ENCODE measurements around the gene ABHD17A.
"Not testable (repeated sequence)": the region's sequence is repeated elsewhere in the genome, so short reads cannot be mapped to it uniquely, and the experiment has no call there.

The ABHD17A gene

DNA sequence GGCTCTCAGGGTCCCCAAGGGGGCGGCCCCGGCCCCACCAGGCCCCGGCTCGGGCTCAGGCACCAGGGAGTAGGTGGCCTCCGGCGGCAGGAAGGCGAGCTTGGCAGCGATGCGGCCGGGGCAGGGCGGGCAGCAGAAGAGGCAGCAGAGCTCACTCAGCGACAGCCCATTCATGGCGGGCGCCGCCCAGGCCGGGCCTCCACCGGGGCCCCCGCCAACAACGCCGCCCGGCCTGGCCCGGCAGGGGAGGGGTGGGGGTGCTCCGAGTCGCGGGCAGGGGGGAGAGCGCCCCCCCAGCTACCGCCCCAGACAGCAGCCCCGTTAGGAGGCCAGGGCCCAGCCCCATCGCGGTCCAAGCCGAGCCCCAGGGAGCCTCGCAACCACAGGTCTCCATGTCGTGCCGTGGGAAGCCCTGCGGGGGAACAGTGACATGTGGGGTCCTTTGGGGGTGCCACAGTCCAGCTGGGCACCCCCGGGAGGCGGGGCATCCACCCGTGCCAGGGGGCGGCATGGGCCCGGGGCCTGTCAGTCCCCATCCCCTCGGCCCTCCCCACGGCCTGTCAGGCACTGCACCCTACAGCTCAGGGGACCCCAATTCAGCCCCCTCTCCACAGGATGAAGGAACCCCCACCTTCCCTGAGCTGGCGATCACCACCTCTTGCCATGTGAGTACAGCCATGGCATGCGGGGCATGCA lies 3.8 kb downstream of the ABHD17A start:
- DNase-seq (ENCODE audit: low read depth in 2 of 2), result not testable (repeated sequence)

DNA sequence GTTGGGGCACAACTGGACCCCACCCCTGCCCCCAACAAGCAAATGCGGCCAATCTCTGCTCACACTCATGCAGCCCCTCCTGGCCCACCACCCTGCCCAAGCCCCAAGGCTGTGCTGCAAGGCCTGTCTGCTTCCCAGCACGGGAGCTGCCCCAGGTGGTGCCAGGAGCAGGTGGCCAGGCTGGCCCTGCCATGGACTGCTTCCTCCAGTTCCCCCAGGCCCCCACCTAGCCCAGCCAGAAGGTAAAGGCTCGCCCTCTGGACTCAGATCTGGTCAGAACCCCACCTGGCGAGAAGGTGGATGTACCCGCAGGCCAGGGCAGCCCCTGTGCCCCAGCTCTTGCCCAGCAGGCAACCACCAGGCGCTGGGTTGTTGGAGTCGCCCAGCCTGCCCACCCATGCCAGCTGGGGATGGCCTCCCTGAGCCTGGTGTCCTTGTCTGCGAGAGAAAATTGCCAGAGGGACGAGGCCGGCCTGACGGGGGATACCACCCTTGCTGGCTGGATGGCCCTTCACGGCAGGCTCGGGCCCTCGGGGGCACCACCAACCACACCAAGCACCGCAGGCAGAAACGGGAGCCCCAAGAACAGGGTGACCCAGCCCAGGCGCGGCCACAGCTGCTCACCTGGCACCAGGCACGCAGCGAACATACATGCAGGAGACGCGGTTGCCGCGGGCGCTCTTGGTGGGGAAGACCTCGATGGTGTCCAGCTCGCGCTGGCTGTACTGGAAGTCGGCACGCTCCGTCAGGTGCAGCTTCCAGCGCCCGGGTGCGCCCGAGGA lies 4.5 kb downstream of the ABHD17A start:
- DNase-seq (ENCODE audit: low read depth in 2 of 2), result no peak

DNA sequence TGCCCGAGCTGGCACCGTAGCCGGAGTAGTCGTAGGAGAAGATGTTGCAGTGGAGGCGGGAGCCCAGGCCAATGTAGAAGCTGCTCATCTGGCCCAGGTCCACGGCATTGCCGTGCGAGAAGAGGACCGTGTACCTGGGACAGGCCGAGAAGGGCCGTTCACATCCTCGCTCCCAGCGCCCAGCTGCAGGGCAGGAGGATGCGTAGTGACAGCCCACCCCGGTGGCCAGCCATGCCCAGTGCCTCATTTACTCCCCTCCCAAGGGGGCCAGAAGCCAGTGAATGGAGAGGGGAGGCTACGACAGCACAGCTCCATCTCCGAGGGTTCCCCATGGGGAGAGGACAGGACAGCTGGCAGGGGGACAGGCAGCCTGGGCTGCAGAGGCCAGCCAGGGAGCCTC lies 5.3 kb downstream of the ABHD17A start:
- not testable (repeated sequence) for DNase-seq (ENCODE audit: low read depth in 2 of 2)

DNA sequence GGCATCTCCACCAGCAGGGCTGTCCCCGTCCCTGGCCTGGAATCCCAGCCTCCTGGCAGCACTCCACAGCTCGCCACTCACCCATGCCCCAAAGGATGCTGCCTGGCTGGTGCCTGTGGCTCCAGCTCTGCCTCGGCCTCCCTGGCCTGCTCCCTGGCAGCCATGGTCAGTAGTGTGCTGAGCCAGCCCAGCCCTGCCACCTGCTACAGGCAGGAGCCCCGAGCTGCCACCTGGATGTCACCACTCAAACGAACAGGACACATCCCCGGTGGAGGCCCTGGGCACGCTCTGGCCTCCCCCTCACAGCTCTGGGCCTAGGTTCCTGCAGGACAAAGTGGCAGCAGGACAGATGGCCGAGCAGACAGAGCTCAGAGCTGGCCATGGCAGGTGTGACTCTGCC lies 6.7 kb downstream of the ABHD17A start:
- DNase-seq (ENCODE audit: low read depth in 2 of 2), result not testable (repeated sequence)

DNA sequence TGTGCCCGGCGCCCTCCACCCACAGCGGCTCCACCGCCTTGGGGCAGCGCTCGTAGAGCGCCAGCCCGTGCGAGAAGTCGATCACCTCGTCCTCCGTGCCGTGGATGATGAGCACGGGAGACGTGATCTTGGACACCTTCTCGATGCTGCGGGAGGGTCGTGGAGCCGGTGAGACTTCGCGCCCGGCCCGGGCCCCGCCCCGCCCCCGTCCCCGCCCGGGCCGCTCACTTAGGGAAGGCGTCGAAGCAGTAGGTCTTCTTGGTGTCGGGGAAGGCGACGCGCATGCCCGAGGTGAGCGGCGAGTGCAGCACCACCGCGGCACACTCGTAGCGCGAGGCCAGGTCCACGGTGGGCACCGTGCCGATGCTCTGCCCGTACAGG lies 8.0 kb downstream of the ABHD17A start:
- DNase-seq (ENCODE audit: low read depth in 2 of 2), result not testable (repeated sequence)

DNA sequence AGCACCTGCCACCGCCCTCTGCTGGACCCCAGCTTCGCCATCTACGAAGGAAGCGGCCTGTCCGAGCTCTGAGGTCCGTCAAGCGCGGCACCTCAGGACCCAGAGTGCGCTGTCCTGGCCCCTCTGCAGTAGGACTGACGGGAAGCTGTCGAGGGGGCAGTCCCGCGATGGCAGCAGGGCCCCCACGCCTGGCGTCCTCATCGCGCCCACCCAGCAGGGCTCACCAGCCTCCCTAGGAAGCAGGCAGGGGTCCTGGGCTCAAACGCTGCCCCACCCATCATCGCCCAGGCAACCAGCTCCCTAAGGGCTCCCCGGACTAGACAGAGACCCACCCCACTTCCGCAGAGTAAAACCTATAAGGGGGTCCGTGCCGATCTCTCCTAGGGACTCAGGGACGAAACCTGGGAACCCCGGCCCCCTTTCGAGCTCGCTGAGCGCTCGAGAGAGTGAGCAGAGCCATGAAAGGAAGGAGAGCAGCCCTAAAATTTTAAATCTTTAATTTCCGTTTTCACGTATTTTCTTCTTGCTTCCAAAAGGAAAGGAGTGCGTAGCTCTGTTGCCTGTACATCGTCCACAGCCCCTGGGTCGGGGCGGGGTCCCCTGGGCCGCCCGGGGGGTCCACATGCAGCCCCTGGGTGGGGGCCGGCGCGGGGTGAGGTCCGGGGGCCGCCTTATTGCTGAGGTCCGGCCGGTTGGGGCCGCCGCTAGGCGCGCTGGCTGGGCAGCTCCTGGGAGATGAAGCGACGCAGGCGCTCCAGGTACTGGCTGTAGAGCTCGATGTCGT lies 8.6 kb downstream of the ABHD17A start:
- not testable (repeated sequence) for DNase-seq (ENCODE audit: low read depth in 2 of 2)

DNA sequence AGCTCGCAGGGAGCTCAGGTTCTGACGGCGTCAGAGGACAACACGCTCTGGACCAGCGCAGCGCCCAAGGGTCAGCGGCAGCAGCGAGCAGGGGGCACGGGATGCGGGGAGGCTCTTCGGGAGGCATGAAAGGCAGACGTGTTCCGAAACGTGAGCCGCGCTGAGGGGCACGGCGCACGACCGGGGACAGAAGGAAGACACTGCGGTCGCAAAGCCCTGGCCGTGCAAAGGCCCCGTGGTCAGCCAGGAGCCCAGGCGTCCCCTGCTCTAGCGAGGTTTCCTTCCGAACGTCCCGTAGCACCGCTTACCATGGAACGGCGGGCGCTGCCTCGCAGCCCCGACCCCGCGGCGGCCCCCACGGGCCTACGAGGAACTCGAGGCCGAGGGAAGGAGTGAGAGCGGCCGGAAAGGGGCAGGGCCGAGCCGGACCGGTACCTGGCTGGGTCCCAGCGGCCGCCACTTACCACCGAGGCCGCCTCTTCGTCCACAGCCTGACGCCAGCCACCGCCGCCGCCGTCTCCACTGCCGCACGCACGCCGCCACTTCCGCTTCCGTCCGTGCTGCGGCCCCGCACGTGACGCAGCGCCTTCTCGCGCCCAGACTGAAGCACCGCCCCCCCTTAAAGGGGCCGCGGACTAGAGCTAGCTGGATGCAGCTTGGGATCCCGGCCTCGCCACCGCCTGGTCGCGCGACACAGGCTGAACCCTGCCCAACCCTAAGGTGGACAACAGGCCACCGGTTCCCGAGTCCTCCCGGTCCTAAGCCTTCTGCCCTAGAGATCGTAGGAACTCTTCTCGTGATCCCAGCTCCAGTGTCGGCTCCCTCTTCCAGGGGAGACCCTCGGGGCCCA lies 9.4 kb downstream of the ABHD17A start:
- peak in 1 of 2 experiments; percentile 66 for DNase-seq (ENCODE audit: low read depth in 2 of 2)

DNA sequence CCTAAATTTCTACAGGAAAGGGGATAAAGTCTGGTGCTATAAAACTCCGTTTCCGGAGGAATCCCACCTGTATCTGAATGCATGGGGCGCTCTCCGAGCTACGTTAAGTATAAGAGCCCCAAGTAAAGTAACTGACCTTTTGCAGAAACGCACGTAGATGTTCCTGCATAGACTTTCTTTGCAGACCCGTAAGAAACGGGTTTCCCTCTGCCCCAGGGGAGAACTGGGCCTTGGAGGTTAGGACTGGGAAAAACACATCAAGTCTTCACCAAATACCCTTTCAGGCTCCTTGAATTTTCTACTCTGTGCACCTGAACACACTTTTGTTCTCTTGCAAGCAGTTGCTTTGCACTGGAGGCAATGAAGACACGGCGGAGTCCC lies 10.0 kb downstream of the ABHD17A start:
- not testable (repeated sequence) for DNase-seq (ENCODE audit: low read depth in 2 of 2)

DNA sequence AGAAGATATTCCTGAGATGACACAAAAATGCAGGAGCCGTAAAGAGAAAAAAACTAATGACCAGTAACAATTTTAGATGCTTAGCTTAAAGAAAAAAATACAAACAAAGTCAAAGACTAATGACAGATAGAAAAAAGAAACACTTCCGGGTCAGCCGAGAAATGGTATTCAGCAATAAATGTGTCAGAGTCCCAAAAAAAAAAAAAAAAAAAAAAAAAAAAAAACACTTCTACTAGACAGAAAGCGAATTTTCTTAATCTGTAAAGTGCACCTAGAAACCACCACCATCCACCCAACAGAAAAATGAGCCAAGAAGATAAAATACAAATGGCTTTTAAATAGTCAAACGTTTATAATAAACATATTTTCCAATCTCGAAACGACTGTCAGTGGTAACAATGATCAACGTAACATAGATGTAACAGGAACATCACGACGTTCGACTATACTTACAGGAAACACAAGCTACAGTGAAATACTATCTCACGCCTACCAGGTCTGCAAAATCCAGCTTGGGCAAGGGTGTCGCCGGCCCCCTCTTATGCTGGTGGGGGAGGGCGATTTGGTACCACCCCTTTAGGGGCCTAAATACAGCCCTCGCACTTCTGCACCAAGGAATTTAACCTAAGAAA lies 10.6 kb downstream of the ABHD17A start:
- DNase-seq (ENCODE audit: low read depth in 2 of 2), result no peak

DNA sequence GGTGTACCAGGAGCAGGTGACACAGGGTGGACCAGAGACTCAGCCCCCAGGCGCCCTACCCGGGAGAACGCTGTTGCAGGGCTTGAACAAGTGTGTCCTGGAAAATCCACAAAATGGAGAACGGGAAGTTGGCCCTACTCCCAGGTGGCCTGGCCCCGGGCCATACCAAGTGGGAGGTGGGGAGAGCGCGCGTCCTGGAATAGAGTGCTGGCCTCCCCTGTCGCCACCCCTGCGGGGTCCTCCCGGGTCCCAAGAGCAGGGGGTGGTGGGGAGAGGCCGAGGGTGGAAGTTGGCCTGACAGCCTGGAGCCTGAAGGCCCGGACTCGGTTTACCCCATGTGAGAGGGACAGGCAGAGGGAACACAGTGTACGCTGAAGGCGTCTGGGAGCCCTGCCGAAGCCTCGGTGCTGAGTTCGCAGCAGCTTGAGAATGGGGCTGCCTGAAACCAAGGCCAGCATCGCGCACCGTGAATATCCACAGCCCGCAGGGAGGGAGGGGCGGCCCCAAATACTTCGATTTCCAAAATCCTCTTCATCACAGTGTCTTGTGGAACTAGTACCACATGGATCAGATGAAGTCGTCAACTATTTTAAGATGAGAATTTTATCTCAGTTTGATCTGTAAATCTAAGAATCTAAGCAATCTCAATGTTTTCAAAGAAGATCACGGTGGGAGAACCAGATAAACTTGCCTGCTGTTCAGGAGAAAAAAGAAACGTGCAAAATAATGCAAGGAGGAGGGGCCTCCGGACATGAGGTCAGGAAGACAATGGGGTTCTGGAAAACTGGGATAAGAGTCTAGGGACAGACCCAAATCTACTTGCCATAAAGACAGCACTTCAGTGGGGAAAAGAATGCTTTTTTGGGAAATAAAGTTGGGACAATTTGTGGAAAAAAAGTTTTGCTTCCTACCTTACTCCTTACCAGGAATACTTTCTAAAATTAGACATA lies 11.5 kb downstream of the ABHD17A start:
- DNase-seq (ENCODE audit: low read depth in 2 of 2), result no peak

DNA sequence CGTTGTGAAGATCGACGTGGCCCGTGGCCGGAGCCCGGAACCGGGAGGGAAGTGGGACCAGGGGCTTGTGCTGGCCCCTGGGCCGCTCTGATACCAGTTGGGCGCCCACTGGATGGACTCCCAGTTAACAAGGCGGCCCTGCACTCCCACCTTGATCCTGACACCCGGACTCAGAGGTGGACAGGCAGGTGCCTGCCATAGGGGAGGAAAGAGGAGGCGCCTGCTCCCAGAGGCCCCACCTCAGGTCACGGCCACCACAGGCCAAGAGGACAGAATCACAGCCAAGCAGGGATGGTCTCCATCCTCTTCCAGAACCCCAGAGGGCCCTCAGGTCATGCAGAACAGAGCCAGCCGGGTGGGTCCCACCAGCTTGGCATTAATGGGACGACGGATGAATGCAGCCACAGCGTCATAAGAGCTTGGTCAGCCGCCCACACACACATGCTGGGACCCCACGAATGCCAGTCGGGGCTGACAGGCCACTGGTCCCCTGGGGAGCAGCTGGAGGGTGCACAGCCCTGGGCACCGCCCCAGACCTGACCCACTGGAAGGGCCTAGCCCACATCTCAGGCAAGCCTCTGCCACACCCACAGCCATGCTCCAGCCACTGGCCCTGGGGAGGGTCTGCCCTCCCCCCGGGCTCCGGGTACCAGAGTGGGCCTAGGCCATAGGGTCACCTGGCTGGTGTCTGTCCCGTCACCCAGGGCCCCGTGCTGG lies 12.3 kb downstream of the ABHD17A start:
- no peak for DNase-seq (ENCODE audit: low read depth in 2 of 2)

DNA sequence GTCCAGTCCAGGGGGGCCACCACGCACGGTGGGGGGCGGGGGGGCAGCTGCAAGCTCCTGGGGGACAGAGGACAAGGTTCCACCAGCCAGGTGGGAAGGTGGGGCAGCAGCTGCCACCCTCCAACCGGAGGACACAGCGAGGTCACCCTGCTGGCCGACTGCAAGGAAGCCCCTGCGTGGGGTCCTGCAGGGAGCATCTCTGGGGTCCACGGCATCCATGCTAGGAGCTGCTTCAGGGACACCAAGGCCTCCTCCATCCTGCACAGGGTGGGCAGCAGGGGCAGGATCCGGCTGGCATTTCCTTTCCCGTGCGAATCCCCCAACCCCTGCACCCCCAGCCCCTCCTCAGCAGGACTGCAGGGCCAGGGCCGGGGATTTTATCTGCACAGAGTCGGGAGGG lies 13.7 kb downstream of the ABHD17A start:
- DNase-seq (ENCODE audit: low read depth in 2 of 2), result no peak

DNA sequence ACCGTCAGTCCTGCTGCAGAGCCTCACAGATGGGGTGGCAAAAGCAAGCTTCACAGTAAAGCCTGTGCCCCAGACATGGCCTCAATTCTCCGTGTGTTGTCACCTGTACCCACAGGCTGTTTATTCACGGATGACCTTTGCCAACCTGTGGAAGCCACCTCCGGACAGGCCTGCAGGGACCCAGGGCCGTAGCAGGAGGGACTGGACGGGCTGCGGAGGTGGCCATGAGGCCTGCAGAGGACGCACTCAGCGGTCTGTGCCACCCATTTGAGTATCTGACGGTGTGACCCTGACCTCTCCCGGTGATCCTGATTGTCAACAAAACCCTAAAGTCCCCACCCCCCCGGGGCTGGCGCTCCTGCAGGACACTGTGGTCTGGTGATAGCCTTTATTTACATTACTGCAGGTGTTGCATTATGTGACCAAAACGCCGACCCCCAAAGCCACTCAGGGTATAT lies 14.1 kb downstream of the ABHD17A start:
- no peak for DNase-seq (ENCODE audit: low read depth in 2 of 2)

DNA sequence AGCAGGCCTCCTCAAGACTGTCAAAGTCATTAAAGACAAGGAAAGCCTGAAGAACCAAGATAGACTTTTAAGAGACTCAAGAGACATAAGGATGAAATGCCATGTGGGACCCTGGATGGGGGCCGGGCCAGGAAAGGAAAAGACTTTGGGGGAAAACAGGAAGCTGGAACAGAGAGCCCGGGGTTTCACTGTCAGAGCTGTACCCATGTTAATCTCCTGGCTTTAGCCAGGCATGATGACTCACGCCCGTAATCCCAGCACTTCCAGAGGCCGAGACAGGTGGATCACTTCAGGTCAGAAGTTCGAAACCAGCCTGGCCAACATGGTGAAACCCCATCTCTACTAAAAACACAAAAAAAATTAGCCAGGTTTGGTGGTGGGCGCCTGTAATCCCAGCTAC lies 16.3 kb downstream of the ABHD17A start:
- no peak for DNase-seq (ENCODE audit: low read depth in 2 of 2)

DNA sequence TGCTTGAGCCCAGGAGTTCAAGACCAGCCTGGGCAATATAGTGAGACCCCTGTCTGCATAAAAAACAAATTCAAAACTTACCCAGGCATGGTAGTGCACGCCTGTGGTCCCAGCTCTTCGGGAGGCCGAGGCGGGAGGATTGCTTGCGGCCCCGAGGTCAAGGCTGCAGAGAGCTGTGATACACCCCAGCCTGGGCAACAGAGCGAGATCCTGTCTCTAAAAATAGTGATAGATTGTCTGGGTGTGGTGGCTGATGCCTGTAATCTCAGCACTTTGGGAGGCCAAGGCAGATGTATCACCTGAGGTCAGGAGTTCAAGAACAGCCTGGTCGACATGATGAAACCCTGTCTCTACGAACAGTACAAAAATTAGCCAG lies 18.0 kb downstream of the ABHD17A start:
- DNase-seq (ENCODE audit: low read depth in 2 of 2), result no peak

DNA sequence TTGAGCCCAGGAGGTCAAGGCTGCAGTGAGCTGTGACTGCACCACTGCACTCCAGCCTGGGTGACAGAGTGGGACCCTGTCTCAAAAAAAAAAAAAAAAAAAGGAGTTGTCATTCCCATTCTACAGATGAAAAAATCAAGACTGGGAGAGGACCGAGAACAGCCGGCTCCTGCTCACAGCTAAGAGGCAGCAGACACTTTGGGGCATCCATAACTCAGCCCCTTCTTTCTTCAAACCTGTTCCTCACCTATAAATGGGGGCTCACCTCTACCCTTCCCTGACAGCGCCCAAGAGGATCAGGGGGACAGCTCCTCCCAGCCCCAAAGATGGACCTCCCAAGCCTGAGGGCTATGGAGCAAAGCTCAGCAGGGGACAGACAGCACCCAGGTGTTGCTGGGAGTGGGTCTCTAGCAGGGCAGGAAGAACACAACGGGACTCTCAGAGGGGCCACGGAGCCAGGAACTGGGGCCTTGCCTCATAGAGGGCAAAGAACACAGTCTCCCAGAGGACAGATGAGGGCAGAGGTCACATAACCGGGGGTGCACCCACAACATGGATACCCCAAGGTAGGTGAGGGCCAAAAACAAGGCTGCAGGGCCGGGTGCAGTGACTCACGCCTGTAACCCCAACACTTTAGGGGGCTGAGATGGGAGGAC lies 18.5 kb downstream of the ABHD17A start:
- no peak for DNase-seq (ENCODE audit: low read depth in 2 of 2)

DNA sequence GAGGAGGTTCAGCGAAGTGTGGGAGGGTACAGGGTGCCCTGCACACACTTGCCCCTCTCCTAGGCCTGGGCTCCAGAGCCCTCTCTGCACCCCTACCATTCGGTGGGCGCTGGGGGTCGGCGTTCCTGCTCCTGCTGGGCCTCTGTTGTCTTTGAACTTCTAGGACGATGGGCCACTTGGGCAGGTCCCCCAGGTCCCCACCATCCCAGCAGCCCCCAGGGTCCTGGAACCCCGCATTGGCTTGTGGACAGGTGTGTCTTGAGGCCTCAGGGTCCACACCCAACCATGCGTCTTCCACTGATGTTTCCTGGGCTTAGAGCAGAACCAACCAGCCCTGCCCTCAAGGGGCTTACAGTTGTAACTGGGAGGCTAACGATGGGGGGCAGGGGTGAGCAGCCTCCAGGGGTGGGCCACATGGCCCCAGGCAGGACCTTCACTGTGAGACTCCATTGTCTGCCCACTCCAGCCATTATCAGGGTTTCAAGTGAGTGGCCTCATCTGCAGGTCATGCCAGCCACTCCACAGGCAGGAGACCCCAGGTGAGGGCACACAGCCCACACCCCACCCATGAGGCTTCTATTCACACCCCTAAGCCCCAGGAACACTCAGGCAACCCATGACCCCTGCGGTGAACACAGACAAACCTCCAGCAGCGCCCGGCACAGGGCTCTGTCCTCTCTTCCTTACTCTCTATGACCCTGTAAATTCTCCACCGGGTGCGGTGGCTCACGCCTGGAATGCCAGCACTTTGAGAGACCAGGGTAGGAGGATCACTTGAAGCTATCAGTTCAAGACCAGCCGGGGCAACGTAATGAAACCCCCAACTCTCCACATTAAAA lies 19.9 kb downstream of the ABHD17A start:
- no peak for DNase-seq (ENCODE audit: low read depth in 2 of 2)
